ENCODE results near the gene KDM3B. TPM values are rescaled to one million over a fixed set of nuclear protein-coding genes. Genes with fewer than 3 reads are reported as not detected.

KDM3B gene
- total and polyA plus RNA-seq, 9 of the 15 experiments (the other 6 are each of a cell fraction or from before 2014, with no cell fraction given), result 13.8 to 62.8 (median 41.9) TPM

- TF ChIP-seq ATF6 (CRISPR knock-in tag; IDR thresholded peaks at IDR 0.05) (peak; percentile 91), E2F3 (CRISPR knock-in tag; IDR thresholded peaks at IDR 0.05) (peak; percentile 53; the same call in 1 of the 2 replicates), ZNF644 (tag; IDR thresholded peaks at IDR 0.05; ENCODE audit: low read depth) (no peak), ZBTB12 (CRISPR knock-in tag; IDR thresholded peaks at IDR 0.05) (no peak), ELF2 (CRISPR knock-in tag; IDR thresholded peaks at IDR 0.05) (no peak), ZNF41 (CRISPR knock-in tag; conservative IDR thresholded peaks at IDR 0.05) (no peak), ELK1 (CRISPR knock-in tag; IDR thresholded peaks at IDR 0.05) (no peak), ZFP91 (CRISPR knock-in tag; IDR thresholded peaks at IDR 0.05) (no peak), ADNP (tag; IDR thresholded peaks at IDR 0.05) (no peak), TCF7L2 (IDR thresholded peaks at IDR 0.05; ENCODE audit: low read depth, low read length) (peak; percentile 91), SOX6 (IDR thresholded peaks at IDR 0.05) (peak; percentile 56; the same call in 1 of the 2 replicates), MAFK (IDR thresholded peaks at IDR 0.05; ENCODE audit: low read length) (no peak), TCF7 (IDR thresholded peaks at IDR 0.05; ENCODE audit: borderline replicate concordance) (0 out of 2 replicates have a peak, but pooled peaks have one; percentile 27), ZNF512 (tag; IDR thresholded peaks at IDR 0.05) (no peak), LCOR (CRISPR knock-in tag; IDR thresholded peaks at IDR 0.05) (no peak), CREB5 (CRISPR knock-in tag; IDR thresholded peaks at IDR 0.05) (no peak)
These were observed 14.6 kb upstream of the KDM3B start, which contains the start of gene FAM53C (continued) for GRCh38 chr5:138337685-138338410.
